Breast epithelium (tissue), 4 donors: ENCODE measurements around the gene DAND5. TPM values are rescaled to one million over a fixed set of nuclear protein-coding genes. Genes with fewer than 3 reads are reported as not detected.

ENCODE experiments used
- DNase-seq, 2 donors: peaks; one replicate each; pipeline ENCODE4 v3.0.0-alpha.2; 2019; ENCODE audit warnings: low spot score in 2 of 2
- H3K27ac ChIP-seq, 2 donors: fragments of 200-600 bp; sonication (generic) in 1 of 2; one replicate each; pipeline ENCODE4 v1.5.1; 2016 to 2019; ENCODE audit warnings: mild to moderate bottlenecking in 1 of 2
- H3K27me3 ChIP-seq, 2 donors: fragments of 200-600 bp; sonication (generic) in 1 of 2; one replicate each; pipeline versions ENCODE4 v1.5.1 to v1.6.0; 2017 to 2019; ENCODE audit warnings: control low read depth in 1 of 2, mild to moderate bottlenecking in 1 of 2
- H3K36me3 ChIP-seq: fragments of 200-600 bp; one replicate; pipeline ENCODE4 v1.5.1; 2019
- H3K4me1 ChIP-seq, 2 donors: fragments of 200-600 bp; sonication (generic); one replicate each; pipeline ENCODE4 v1.5.1; 2016 to 2019; ENCODE audit warnings: control low read depth in 1 of 2
- H3K4me3 ChIP-seq, 3 donors: fragments of 200-600 bp; sonication (generic); 1 replicate in 2 of 3; 2 replicates in 1 of 3; pipeline ENCODE4 v1.5.1; 2016 to 2019; ENCODE audit warnings: mild to moderate bottlenecking in 3 of 3, moderate library complexity in 2 of 3
- H3K9me3 ChIP-seq, 2 donors: fragments of 200-600 bp; sonication (generic) in 1 of 2; one replicate each; pipeline ENCODE4 v1.5.1; 2016 to 2019; ENCODE audit warnings: control low read depth in 1 of 2
- POLR2A ChIP-seq: fragments of 450-650 bp; IDR thresholded peaks from one replicate; pipeline ENCODE4 v1.6.1; 2016; ENCODE audit warnings: antibody characterized with exemption, mild to moderate bottlenecking, moderate library complexity
- POLR2AphosphoS5 ChIP-seq, 3 donors: sonication (generic); formaldehyde crosslinking; IDR thresholded peaks; one replicate each; pipeline ENCODE4 v1.6.1; 2017; ENCODE audit warnings: antibody characterized with exemption in 3 of 3
- intact Hi-C: fragments of 100-400 bp; cut with DNase I; formaldehyde crosslinking; loops from one replicate; pipeline ENCODE4 v1.15.1; 2023; ENCODE audit warnings: low total_unique reads
- total RNA-seq, 3 donors: library from RNA; depleted of rRNA; stranded (reverse); fragments of >200 nt; gene quantifications; one replicate each; pipeline ENCODE4 v1.1.0, GENCODE V29; 2016
- TF ChIP-seq, protein P1 (sequence below), 3 donors: fragments of 450-650 bp; IDR thresholded peaks; one replicate each; pipeline ENCODE4 v1.5.1; 2016 to 2017; ENCODE audit warnings: antibody characterized with exemption in 3 of 3, mild to moderate bottlenecking in 3 of 3, moderate library complexity in 3 of 3

Gene DAND5
- total RNA-seq, 3 donors from 2014 or later = not detected

DNA sequence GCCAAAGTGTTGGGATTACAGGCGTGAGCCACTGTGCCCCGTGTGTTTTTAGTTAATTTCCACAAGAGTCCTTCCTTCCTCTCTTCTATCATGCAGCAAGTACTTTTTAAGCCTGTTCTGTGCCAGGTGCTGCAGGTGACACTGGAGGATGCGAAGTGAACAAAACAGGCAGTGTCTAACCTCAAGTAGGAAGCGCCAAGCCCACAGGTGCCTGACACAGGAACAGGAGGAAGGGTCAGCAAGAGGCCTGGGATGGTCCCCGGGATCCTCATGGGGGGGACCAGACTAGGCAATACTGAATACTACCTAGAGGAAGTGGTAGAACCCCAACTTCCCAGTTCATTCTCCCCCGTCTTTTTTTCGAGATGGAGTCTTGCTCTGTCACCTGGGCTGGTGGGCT lies 32.8 kb upstream of the DAND5 start:
- Histone ChIP-seq H3K9me3 (no peaks in the 10 kb centered on the region), H3K27ac (no peak overlapping the region), H3K4me3 (no peak overlapping the region), H3K4me1 (peaks cover 13 to 27% of the 10 kb centered on the region in 2 donors), H3K36me3 (no peaks in the 10 kb centered on the region), H3K27me3 (no peaks in the 10 kb centered on the region)
- DNase-seq = no peak
- TF ChIP-seq POLR2A = no peak
- TF ChIP-seq POLR2AphosphoS5 (IDR thresholded peaks at IDR 0.05) = no peak
- TF ChIP-seq, protein P1, sequence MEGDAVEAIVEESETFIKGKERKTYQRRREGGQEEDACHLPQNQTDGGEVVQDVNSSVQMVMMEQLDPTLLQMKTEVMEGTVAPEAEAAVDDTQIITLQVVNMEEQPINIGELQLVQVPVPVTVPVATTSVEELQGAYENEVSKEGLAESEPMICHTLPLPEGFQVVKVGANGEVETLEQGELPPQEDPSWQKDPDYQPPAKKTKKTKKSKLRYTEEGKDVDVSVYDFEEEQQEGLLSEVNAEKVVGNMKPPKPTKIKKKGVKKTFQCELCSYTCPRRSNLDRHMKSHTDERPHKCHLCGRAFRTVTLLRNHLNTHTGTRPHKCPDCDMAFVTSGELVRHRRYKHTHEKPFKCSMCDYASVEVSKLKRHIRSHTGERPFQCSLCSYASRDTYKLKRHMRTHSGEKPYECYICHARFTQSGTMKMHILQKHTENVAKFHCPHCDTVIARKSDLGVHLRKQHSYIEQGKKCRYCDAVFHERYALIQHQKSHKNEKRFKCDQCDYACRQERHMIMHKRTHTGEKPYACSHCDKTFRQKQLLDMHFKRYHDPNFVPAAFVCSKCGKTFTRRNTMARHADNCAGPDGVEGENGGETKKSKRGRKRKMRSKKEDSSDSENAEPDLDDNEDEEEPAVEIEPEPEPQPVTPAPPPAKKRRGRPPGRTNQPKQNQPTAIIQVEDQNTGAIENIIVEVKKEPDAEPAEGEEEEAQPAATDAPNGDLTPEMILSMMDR (IDR thresholded peaks at IDR 0.05) = no peak
- intact Hi-C loops = no loop called here

DNA sequence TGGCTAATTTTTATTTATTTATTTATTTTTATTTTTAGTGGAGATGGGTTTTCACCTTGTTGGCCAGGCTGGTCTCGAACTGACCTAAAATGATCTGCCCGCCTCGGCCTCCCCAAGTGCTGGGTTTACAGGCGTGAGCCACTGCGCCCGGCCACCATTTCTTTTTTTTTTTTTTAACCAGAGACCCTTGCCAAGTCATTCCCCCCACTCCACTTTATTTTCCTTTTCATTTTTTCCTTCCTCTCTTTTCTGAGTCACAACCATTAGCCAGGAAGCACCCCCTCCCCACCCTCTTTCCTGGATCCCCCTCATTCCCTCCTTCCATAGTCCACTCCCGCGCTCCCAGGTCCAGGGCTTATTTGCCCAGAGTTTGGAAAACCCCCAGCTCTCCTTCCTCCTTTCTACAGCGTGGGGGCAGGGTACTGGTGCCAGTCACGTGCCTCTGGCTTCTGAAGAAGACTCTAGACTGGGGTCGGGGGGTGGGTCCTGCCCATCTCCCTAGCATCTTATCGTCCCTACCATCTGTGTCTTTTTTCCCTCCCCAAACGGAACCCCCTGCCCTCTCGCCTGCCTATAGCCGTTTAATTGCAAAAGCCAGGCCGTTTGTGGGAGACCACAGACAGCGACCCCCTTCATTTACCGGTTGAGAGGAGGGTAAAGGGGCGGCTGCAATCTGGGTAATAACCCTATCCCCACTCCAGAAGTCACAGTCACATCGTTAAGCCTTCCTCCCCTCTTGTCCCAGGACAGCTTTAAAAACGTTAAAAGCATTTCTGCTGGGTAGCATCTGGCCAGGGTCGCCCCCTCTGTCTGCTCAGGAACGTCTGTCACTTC lies 32.1 kb upstream of the DAND5 start:
- TF ChIP-seq POLR2AphosphoS5 (IDR thresholded peaks at IDR 0.05) = no peak
- no peak for TF ChIP-seq POLR2A
- TF ChIP-seq, protein P1 (IDR thresholded peaks at IDR 0.05) = no peak
- Histone ChIP-seq H3K36me3 (no peaks in the 10 kb centered on the region), H3K27me3 (no peaks in the 10 kb centered on the region), H3K4me1 (peaks cover 12 to 23% of the 10 kb centered on the region in 2 donors), H3K9me3 (no peaks in the 10 kb centered on the region), H3K4me3 (peak overlapping the region; percentile 92 to 100 (median 99)), H3K27ac (peak overlapping the region; percentile 39 to 97)
- no peak for DNase-seq
- intact Hi-C loops = no loop called here

DNA sequence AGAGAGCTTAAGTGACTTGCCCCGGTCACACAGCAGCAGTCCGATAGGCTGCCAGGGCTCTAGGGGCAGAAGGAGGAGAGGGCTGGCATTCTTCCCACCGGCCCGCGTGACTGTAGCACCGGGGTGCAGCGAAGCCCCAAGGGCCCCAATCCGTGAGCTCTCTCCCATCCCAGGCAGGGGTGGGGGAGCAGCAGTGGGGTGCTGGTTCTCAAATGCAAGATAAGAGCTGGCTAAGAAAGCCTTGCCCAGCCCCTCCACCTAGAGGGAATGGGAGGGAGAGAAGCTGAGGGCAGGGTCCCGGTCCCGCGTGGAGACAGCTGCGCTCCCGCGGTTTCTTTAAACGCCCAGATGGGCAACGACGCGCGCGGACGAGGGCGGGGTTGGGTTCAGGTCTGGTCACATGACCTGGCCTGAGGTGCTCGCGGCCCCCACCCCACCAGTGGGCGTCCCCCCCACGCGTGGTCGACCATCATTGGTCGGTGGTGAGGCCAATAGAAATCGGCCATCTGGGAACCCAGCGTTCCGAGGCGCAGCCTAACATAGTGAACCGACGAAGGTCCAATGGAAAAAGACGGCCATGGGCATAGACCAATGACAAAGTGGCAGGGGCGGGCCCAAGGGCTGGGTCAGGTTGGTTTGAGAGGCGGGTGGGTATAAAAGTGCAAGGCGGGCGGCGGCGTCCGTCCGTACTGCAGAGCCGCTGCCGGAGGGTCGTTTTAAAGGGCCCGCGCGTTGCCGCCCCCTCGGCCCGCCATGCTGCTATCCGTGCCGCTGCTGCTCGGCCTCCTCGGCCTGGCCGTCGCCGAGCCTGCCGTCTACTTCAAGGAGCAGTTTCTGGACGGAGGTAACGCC lies 31.2 kb upstream of the DAND5 start, which contains the start of gene CALR:
Gene CALR (plus strand): TSS at position 683 of the 852 bp plus-strand sequence. CDS start 71 bp downstream, at position 754.
- Histone ChIP-seq H3K4me3 (peak within 1 kb of the TSS; percentile 92 to 100 (median 99)), H3K4me1 (peaks cover 9 to 17% of the 10 kb centered on the region in 2 donors), H3K27me3 (no peaks in the 10 kb centered on the region), H3K27ac (peak within 1 kb of the TSS; percentile 96 to 97), H3K36me3 (no peaks in the 10 kb centered on the region), H3K9me3 (no peaks in the 10 kb centered on the region)
- DNase-seq = peak; percentile 100
- intact Hi-C loops = no loop called here
- peak; percentile 95 to 97 (median 97) for TF ChIP-seq POLR2AphosphoS5 (IDR thresholded peaks at IDR 0.05)
- TF ChIP-seq, protein P1 (IDR thresholded peaks at IDR 0.05) = peak in 1 of 3 donors; percentile 13
- TF ChIP-seq POLR2A = peak; percentile 99

DNA sequence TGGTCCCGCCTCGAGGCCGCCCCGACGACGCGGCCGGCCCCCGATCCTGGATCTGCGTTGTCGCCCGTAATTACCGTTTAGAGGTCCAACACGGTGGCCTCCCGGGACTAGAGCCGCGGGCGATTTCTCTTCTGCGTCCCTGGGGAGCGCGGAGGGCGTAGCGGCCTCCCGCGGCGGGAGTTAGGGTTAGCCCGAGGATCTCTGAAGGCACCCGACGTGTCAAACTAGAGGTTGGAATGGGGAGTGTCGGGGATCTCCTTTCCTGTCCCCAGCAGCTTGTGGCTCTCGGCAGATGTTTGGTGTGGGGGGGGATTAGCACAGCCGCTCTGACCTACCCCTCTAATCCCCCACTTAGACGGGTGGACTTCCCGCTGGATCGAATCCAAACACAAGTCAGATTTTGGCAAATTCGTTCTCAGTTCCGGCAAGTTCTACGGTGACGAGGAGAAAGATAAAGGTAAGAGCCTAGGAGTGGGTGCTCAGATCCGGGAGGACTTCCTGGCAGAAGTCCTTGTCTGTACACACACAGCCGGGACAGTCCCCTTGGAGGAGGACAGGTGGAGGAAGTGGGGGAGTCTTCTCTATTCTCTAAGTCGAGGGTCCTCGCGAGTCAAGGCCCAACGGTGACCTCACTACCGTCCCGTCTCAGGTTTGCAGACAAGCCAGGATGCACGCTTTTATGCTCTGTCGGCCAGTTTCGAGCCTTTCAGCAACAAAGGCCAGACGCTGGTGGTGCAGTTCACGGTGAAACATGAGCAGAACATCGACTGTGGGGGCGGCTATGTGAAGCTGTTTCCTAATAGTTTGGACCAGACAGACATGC lies 30.4 kb upstream of the DAND5 start:
- peaks cover 9 to 17% of the 10 kb centered on the region in 2 donors for H3K4me1 ChIP-seq
- intact Hi-C loops = no loop called here

More for the DNA sequence above, 30.4 kb upstream of the DAND5 start:
- peaks cover 4% of the 10 kb centered on the region for H3K36me3 ChIP-seq
- TF ChIP-seq, protein P1 (IDR thresholded peaks at IDR 0.05) = peak in 2 of 3 donors; percentile 39 to 49
- TF ChIP-seq POLR2AphosphoS5 (IDR thresholded peaks at IDR 0.05) = peak in 1 of 3 donors; percentile 12
- TF ChIP-seq POLR2A = no peak
- peak overlapping the region; percentile 96 to 97 for H3K27ac ChIP-seq
- H3K9me3 ChIP-seq = no peaks in the 10 kb centered on the region
- peak overlapping the region; percentile 92 to 100 (median 99) for H3K4me3 ChIP-seq
- no peak for DNase-seq
- H3K27me3 ChIP-seq = no peaks in the 10 kb centered on the region
